ENCODE results near the gene WDR93. TPM values are rescaled to one million over a fixed set of nuclear protein-coding genes. Genes with fewer than 3 reads are reported as not detected.
A peak's percentile ranks its signal among the peaks of the same experiment; 100 is the strongest.

WDR93 gene
- total and polyA plus RNA-seq, 12 donors: 0.09 to 0.15 (median 0.15) TPM; not detected in 9

GRCh38 chr15:89656116-89656815 is 34.3 kb upstream of the WDR93 start:
- intact Hi-C loops (cut with DNase I): loop anchor here in 1 of 10 donors (10.0 kb wide), 1 partner anchor 79 kb away; no protein-coding TSS in a partner anchor
- DNase-seq (no peak), ATAC-seq (no peak)
- Histone ChIP-seq H3K4me1 (peaks cover 0 to 20% (median 7%) of the 10 kb centered on the region in 9 donors), H3K4me3 (peak overlapping the region in 1 of 10 donors; percentile 58), H3K9me3 (no peaks in the 10 kb centered on the region), H3K27me3 (peaks cover 0 to 47% (median 4%) of the 10 kb centered on the region in 7 donors), H3K27ac (no peak overlapping the region), H3K36me3 (no peaks in the 10 kb centered on the region)
- TF ChIP-seq CTCF (IDR thresholded peaks at IDR 0.05): no peak
- WGBS, 2 donors: 74 to 75% methylated on average over 7 of the region's 7 CpGs

GRCh38 chr15:89657686-89658200 is 32.9 kb upstream of the WDR93 start:
- H3K36me3 ChIP-seq: no peaks in the 10 kb centered on the region
- H3K4me3 ChIP-seq: no peak overlapping the region
- WGBS, 2 donors: 85 to 87% methylated on average over 5 of the region's 5 CpGs
- H3K4me1 ChIP-seq: peaks cover 2 to 28% (median 11%) of the 10 kb centered on the region in 9 donors
- no peak for TF ChIP-seq CTCF (IDR thresholded peaks at IDR 0.05)
- no peak overlapping the region for H3K27ac ChIP-seq
- intact Hi-C loops (cut with DNase I): loop anchor here in 1 of 10 donors (10.0 kb wide), 1 partner anchor 77 kb away; no protein-coding TSS in a partner anchor
- no peaks in the 10 kb centered on the region for H3K9me3 ChIP-seq
- ATAC-seq (no peak), DNase-seq (no peak)
- H3K27me3 ChIP-seq: peaks cover 0 to 47% (median 4%) of the 10 kb centered on the region in 7 donors

GRCh38 chr15:89659295-89659694 is 31.3 kb upstream of the WDR93 start:
- 90 to 94% methylated on average over 2 of the region's 2 CpGs for WGBS, 2 donors
- H3K4me1 ChIP-seq: peaks cover 6 to 35% (median 17%) of the 10 kb centered on the region in 9 donors
- no peaks in the 10 kb centered on the region for H3K9me3 ChIP-seq
- no peaks in the 10 kb centered on the region for H3K36me3 ChIP-seq
- no peak overlapping the region for H3K4me3 ChIP-seq
- no peak for TF ChIP-seq CTCF (IDR thresholded peaks at IDR 0.05)
- H3K27me3 ChIP-seq: peaks cover 0 to 36% (median 4%) of the 10 kb centered on the region in 7 donors
- DNase-seq (no peak), ATAC-seq (no peak)
- no peak overlapping the region for H3K27ac ChIP-seq
- intact Hi-C loops (cut with DNase I): loop anchor here in 1 of 10 donors (10.0 kb wide), 1 partner anchor 76 kb away; no protein-coding TSS in a partner anchor

DNA sequence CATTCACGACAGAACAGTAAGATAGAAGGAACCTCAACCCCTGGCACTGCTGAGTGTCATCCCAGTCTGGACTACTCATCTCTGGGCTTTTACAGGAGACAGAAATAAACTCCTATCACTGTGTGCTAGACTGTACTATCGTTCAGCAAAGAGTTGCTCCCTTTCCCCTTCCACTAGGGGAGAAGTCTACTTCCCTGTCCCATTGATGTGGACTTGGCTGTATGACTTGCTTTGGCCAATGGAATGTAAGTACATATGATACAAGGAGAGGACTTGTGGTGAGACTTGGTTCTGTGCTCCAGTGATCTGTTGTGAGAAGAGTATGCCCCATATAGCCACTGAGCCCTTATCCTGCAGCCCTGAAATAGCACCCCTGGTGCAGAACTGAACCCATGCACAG is 30.1 kb upstream of the WDR93 start:
- no peak for ATAC-seq
- intact Hi-C loops (cut with DNase I): no loop called here
- TF ChIP-seq CTCF (IDR thresholded peaks at IDR 0.05): no peak
- Histone ChIP-seq H3K4me1 (peaks cover 10 to 34% (median 24%) of the 10 kb centered on the region in 9 donors), H3K4me3 (no peak overlapping the region), H3K36me3 (no peaks in the 10 kb centered on the region), H3K27ac (no peak overlapping the region), H3K9me3 (no peaks in the 10 kb centered on the region), H3K27me3 (peaks cover 0 to 34% (median under 1%) of the 10 kb centered on the region in 7 donors)
- DNase-seq: no peak
- 88 to 90% methylated on average over 2 of the region's 2 CpGs for WGBS, 2 donors

Data from heart right ventricle (tissue), 16 donors.